Psoas muscle (tissue), 8 donors: ENCODE measurements around the gene SPEN. TPM values are rescaled to one million over a fixed set of nuclear protein-coding genes. Genes with fewer than 3 reads are reported as not detected.
"Not testable (repeated sequence)": the region's sequence is repeated elsewhere in the genome, so short reads cannot be mapped to it uniquely, and the experiment has no call there.

Source experiments
- ATAC-seq, 4 donors: fragments of 200-7000 bp; cut with Tn5 transposase; one replicate each; pipeline ENCODE4 v1.9.1; 2020; ENCODE audit warnings: moderate library complexity in 3 of 4, mild to moderate bottlenecking in 2 of 4
- DNase-seq, 2 donors: peaks; one replicate each; pipeline ENCODE4 v3.0.0-alpha.2; 2020
- H3K27ac ChIP-seq: fragments of 200-600 bp; one replicate; pipeline ENCODE4 v1.8.0; 2022
- H3K27me3 ChIP-seq, 3 donors: fragments of 200-600 bp in 1 of 3; one replicate each; pipeline versions ENCODE4 v1.6.1 to v1.8.0; 2013 to 2022; ENCODE audit warnings: low read length in 2 of 3, mild to moderate bottlenecking in 2 of 3, moderate library complexity in 1 of 3; ENCODE audit not compliant: insufficient read depth in 3 of 3
- H3K36me3 ChIP-seq, 2 donors: fragments of 200-600 bp in 1 of 2; one replicate each; pipeline versions ENCODE4 v1.6.1 to v1.8.0; 2013 to 2022; ENCODE audit warnings: low read depth in 1 of 2, mild to moderate bottlenecking in 1 of 2, moderate library complexity in 1 of 2; ENCODE audit not compliant: insufficient read depth in 1 of 2
- H3K4me1 ChIP-seq: fragments of 200-600 bp; one replicate; pipeline ENCODE4 v1.8.0; 2022
- H3K4me3 ChIP-seq: fragments of 200-600 bp; one replicate; pipeline ENCODE4 v1.8.0; 2022; ENCODE audit warnings: mild to moderate bottlenecking
- H3K9me3 ChIP-seq: fragments of 200-600 bp; one replicate; pipeline ENCODE4 v1.8.0; 2022
- WGBS, 3 donors: extraction: QIAGEN DNeasy Blood & Tissue Kit; methylation state at CpG; one replicate each; pipeline versions ENCODE4 v1.1.6 to v1.1.7; 2013; 5-methylcytosine and 5-hydroxymethylcytosine counted together
- intact Hi-C, 2 donors: fragments of 100-400 bp; cut with DNase I; formaldehyde crosslinking; loops; one replicate each; pipeline versions ENCODE4 v1.11.0 to v1.14.2; 2022
- polyA plus RNA-seq, 3 donors: library from polyadenylated mRNA; stranded (reverse); fragments of 200-250 nt; gene quantifications; one replicate each; pipeline ENCODE4 v1.2.3, GENCODE V29; 2013
- total RNA-seq, 4 donors: library from RNA; stranded (reverse); fragmentation: NEBNext Ultra II Directional in 2 of 4; extraction: Animal tissue kit (Norgen Biotek cat#: 25700) in 2 of 4; gene quantifications; one replicate each; pipeline versions ENCODE4 v1.2.1 to v1.2.4, GENCODE V29; 2021 to 2023
- TF ChIP-seq, protein P1 (sequence below): fragments of 200-600 bp; IDR thresholded peaks from one replicate; pipeline ENCODE4 v1.8.0; 2022; ENCODE audit warnings: antibody characterized with exemption
- donor health status: healthy with polysubstance abuse.
- donor health status: DM: no; HTN: no; CAD: no; lungs with moderate emphysema.
- donor health status: Bipolar disorder and iron deficiency.
- donor health status: healthy.
- donor health status: DM: yes; HTN: yes; CAD: no.
- donor health status: DM: no; HTN: no; CAD: no.
- donor health status: DM: no; HTN: no; CAD: no.
- donor health status: DM: yes; HTN: yes; CAD: no.

The SPEN gene
- total and polyA plus RNA-seq, 7 donors: 10.2 to 46.5 (median 38.3) TPM

DNA sequence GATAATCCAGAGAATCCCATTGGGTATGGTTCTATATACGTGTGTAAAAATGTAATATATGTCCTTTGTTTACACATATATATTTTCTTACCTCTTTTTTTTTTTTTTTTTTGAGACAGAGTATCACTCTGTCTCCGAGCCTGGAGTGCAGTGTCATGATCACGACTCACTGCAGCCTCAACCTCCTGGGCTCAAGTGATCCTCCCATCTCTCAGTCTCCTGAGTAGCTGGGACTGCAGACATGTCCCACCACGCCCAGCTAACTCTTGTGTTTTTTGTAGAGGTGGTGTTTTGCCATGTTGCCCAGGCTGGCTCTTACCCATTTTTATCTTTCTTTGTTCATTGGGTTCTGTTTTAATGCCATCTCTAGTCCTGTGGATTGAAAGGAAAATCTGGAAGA is 68.9 kb downstream of the SPEN start:
- ATAC-seq: peak in 2 of 4 donors; percentile 19 to 53
- peaks cover 3 to 96% of the 10 kb centered on the region in 2 donors for H3K36me3 ChIP-seq
- intact Hi-C loops: no loop called here
- WGBS, 3 donors: 84 to 87% (median 85%) methylated on average over 4 of the region's 4 CpGs
- DNase-seq: no peak
- no peaks in the 10 kb centered on the region for H3K27me3 ChIP-seq
- no peak overlapping the region for H3K4me3 ChIP-seq
- no peaks in the 10 kb centered on the region for H3K9me3 ChIP-seq
- TF ChIP-seq, protein P1, sequence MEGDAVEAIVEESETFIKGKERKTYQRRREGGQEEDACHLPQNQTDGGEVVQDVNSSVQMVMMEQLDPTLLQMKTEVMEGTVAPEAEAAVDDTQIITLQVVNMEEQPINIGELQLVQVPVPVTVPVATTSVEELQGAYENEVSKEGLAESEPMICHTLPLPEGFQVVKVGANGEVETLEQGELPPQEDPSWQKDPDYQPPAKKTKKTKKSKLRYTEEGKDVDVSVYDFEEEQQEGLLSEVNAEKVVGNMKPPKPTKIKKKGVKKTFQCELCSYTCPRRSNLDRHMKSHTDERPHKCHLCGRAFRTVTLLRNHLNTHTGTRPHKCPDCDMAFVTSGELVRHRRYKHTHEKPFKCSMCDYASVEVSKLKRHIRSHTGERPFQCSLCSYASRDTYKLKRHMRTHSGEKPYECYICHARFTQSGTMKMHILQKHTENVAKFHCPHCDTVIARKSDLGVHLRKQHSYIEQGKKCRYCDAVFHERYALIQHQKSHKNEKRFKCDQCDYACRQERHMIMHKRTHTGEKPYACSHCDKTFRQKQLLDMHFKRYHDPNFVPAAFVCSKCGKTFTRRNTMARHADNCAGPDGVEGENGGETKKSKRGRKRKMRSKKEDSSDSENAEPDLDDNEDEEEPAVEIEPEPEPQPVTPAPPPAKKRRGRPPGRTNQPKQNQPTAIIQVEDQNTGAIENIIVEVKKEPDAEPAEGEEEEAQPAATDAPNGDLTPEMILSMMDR: no peak
- H3K27ac ChIP-seq: peak overlapping the region; percentile 41
- peaks cover 6% of the 10 kb centered on the region for H3K4me1 ChIP-seq

DNA sequence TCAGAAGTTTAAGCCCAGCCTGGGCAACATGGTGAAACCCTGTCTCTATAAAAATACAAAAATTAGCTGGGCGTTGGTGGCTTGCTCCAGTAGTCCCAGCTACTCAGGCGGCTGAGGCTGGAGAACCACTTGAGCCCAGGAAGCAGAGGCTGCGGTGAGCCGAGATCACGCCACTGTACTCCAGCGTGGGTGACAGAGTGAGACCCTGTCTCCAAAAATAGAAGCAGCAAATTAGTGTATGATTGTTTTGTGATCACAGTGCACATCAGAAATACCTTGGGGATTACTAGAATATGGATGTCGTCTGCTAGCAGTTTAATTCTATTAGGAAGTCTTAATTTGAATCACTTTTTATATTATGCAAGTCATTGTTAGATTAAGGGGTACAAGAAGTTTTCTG is 69.4 kb downstream of the SPEN start:
- Histone ChIP-seq H3K27ac (peak overlapping the region; percentile 41), H3K27me3 (no peaks in the 10 kb centered on the region), H3K9me3 (no peaks in the 10 kb centered on the region), H3K36me3 (peaks cover 4 to 96% of the 10 kb centered on the region in 2 donors), H3K4me3 (no peak overlapping the region), H3K4me1 (peaks cover 6% of the 10 kb centered on the region)
- peak in 1 of 4 donors; percentile 32 for ATAC-seq
- 53 to 77% (median 61%) methylated on average over 7 of the region's 7 CpGs for WGBS, 3 donors
- intact Hi-C loops: no loop called here
- TF ChIP-seq, protein P1: no peak
- no peak for DNase-seq

DNA sequence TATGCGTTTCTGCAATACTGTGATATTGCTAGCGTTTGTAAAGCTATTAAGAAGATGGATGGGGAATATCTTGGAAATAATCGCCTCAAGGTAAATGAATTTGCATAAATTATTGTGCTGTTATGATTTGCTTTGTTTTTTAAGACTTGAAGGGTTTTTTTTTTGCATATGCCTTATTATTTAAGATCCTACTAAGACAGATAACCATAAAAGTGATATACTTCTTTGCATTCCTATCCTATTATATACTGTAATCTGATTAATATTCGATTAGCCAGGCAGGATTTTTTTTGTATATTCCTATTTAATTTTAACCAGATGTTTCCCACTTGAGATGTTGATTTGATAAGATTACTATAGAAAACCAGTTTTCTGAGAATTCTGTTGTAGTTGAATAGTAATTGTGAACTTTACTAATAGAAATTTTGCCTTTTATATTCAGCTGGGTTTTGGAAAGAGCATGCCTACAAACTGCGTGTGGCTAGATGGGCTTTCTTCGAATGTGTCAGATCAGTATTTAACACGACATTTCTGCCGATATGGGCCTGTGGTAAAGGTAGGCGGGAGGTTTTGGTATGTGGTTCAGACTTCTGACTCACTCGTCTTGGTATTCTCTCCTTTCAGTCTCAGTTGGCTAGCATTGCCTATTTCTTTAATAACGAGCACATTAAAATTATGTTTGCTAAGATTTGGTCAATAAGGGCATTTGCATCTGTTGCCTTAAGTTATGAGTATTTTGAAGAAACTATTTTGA is 71.6 kb downstream of the SPEN start:
- H3K9me3 ChIP-seq: no peaks in the 10 kb centered on the region
- peaks cover 6% of the 10 kb centered on the region for H3K4me1 ChIP-seq
- DNase-seq (no peak), ATAC-seq (no peak)
- 90 to 94% (median 92%) methylated on average over 11 of the region's 11 CpGs for WGBS, 3 donors
- no peak overlapping the region for H3K27ac ChIP-seq
- no peak overlapping the region for H3K4me3 ChIP-seq
- peaks cover 8 to 96% of the 10 kb centered on the region in 2 donors for H3K36me3 ChIP-seq
- TF ChIP-seq, protein P1: no peak
- H3K27me3 ChIP-seq: no peaks in the 10 kb centered on the region
- intact Hi-C loops: no loop called here

DNA sequence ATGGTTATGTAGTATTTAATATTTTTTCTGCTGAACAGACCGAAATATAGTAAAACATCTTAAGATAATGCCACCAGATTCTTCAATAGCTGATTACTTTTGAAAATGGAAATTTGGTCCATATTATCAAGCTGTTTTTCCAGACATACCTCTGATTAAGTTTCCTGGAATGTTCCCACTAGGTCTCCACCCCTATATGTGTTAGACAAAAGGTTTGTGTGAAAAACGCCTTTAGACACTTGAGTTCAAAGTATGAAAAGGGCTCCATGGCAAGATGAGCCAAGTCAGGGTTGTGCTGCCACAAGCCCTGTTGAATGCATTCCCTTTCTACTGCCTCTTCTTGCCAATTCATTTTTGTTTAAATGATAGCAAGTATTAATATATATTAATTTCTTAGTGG is 75.7 kb downstream of the SPEN start:
- no peaks in the 10 kb centered on the region for H3K9me3 ChIP-seq
- TF ChIP-seq, protein P1: no peak
- H3K36me3 ChIP-seq: peaks cover 10 to 98% of the 10 kb centered on the region in 2 donors
- H3K27me3 ChIP-seq: no peaks in the 10 kb centered on the region
- no peaks in the 10 kb centered on the region for H3K4me1 ChIP-seq
- intact Hi-C loops: no loop called here
- WGBS, 3 donors: 78 to 90% (median 89%) methylated on average over 2 of the region's 2 CpGs
- H3K27ac ChIP-seq: no peak overlapping the region
- ATAC-seq (no peak), DNase-seq (no peak)
- no peak overlapping the region for H3K4me3 ChIP-seq

DNA sequence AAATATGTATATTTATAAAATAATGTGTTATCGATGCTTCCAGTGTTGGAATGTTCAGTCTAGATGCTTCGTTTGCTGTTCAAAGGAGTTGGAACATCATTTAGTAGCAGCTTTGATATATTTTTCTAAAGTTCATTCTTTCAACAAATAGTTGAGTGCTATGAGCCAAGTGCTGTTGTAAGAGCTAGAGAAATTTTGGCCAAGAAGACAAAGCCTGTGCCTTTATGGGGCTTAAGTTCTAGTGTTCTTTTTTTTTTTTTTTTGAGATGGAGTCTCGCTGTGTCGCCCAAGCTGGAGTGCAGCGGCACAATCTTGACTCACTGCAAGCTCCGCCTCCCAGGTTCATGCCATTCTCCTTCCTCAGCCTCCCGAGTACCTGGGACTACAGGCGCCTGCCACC is 78.9 kb downstream of the SPEN start:
- H3K4me1 ChIP-seq, H3K9me3 ChIP-seq, H3K27me3 ChIP-seq, H3K27ac ChIP-seq, H3K4me3 ChIP-seq, ATAC-seq, DNase-seq: not testable (repeated sequence)
- WGBS, 3 donors: 73 to 92% (median 78%) methylated on average over 8 of the region's 8 CpGs
- peaks cover 9 to 98% of the 10 kb centered on the region in 2 donors for H3K36me3 ChIP-seq
- intact Hi-C loops: loop anchor here in 1 of 2 donors (2.0 kb wide), 1 partner anchor 38 kb away; no protein-coding TSS in a partner anchor
